Breast epithelium (tissue), 4 donors: ENCODE measurements around the gene LPGAT1. TPM values are rescaled to one million over a fixed set of nuclear protein-coding genes. Genes with fewer than 3 reads are reported as not detected.

Source experiments
- DNase-seq, 2 donors: peaks; one replicate each; pipeline ENCODE4 v3.0.0-alpha.2; 2019; ENCODE audit warnings: low spot score in 2 of 2
- H3K27ac ChIP-seq, 2 donors: fragments of 200-600 bp; sonication (generic) in 1 of 2; one replicate each; pipeline ENCODE4 v1.5.1; 2016 to 2019; ENCODE audit warnings: mild to moderate bottlenecking in 1 of 2
- H3K27me3 ChIP-seq, 2 donors: fragments of 200-600 bp; sonication (generic) in 1 of 2; one replicate each; pipeline versions ENCODE4 v1.5.1 to v1.6.0; 2017 to 2019; ENCODE audit warnings: control low read depth in 1 of 2, mild to moderate bottlenecking in 1 of 2
- H3K36me3 ChIP-seq: fragments of 200-600 bp; one replicate; pipeline ENCODE4 v1.5.1; 2019
- H3K4me1 ChIP-seq, 2 donors: fragments of 200-600 bp; sonication (generic); one replicate each; pipeline ENCODE4 v1.5.1; 2016 to 2019; ENCODE audit warnings: control low read depth in 1 of 2
- H3K4me3 ChIP-seq, 3 donors: fragments of 200-600 bp; sonication (generic); 1 replicate in 2 of 3; 2 replicates in 1 of 3; pipeline ENCODE4 v1.5.1; 2016 to 2019; ENCODE audit warnings: mild to moderate bottlenecking in 3 of 3, moderate library complexity in 2 of 3
- H3K9me3 ChIP-seq, 2 donors: fragments of 200-600 bp; sonication (generic) in 1 of 2; one replicate each; pipeline ENCODE4 v1.5.1; 2016 to 2019; ENCODE audit warnings: control low read depth in 1 of 2
- CTCF ChIP-seq, 3 donors: fragments of 450-650 bp; IDR thresholded peaks; one replicate each; pipeline ENCODE4 v1.5.1; 2016 to 2017; ENCODE audit warnings: antibody characterized with exemption in 3 of 3, mild to moderate bottlenecking in 3 of 3, moderate library complexity in 3 of 3
- POLR2A ChIP-seq: fragments of 450-650 bp; IDR thresholded peaks from one replicate; pipeline ENCODE4 v1.6.1; 2016; ENCODE audit warnings: antibody characterized with exemption, mild to moderate bottlenecking, moderate library complexity
- POLR2AphosphoS5 ChIP-seq, 3 donors: sonication (generic); formaldehyde crosslinking; IDR thresholded peaks; one replicate each; pipeline ENCODE4 v1.6.1; 2017; ENCODE audit warnings: antibody characterized with exemption in 3 of 3
- intact Hi-C: fragments of 100-400 bp; cut with DNase I; formaldehyde crosslinking; loops from one replicate; pipeline ENCODE4 v1.15.1; 2023; ENCODE audit warnings: low total_unique reads
- total RNA-seq, 3 donors: library from RNA; depleted of rRNA; stranded (reverse); fragments of >200 nt; gene quantifications; one replicate each; pipeline ENCODE4 v1.1.0, GENCODE V29; 2016

The LPGAT1 gene
- total RNA-seq, 3 donors from 2014 or later = 39.0 to 61.1 (median 43.5) TPM

GRCh38 chr1:211713231-211713630, 117.3 kb downstream of the LPGAT1 start:
- no peaks in the 10 kb centered on the region for H3K27me3 ChIP-seq

GRCh38 chr1:211711315-211711705, 119.3 kb downstream of the LPGAT1 start:
- no peaks in the 10 kb centered on the region for H3K4me1 ChIP-seq
- TF ChIP-seq CTCF (IDR thresholded peaks at IDR 0.05) (no peak), POLR2A (no peak), POLR2AphosphoS5 (IDR thresholded peaks at IDR 0.05) (no peak)
- H3K36me3 ChIP-seq = no peaks in the 10 kb centered on the region
- no peak for DNase-seq
- intact Hi-C loops = no loop called here
- H3K27me3 ChIP-seq = no peaks in the 10 kb centered on the region
- no peak overlapping the region for H3K27ac ChIP-seq
- H3K9me3 ChIP-seq = no peaks in the 10 kb centered on the region
- H3K4me3 ChIP-seq = no peak overlapping the region

More at GRCh38 chr1:211713231-211713630, 117.3 kb downstream of the LPGAT1 start:
- no peaks in the 10 kb centered on the region for H3K9me3 ChIP-seq
- no peak overlapping the region for H3K4me3 ChIP-seq
- no peak for DNase-seq
- no peak overlapping the region for H3K27ac ChIP-seq
- TF ChIP-seq POLR2AphosphoS5 (IDR thresholded peaks at IDR 0.05) (no peak), CTCF (IDR thresholded peaks at IDR 0.05) (no peak), POLR2A (no peak)
- no peaks in the 10 kb centered on the region for H3K4me1 ChIP-seq
- intact Hi-C loops = no loop called here
- H3K36me3 ChIP-seq = no peaks in the 10 kb centered on the region

- Histone ChIP-seq H3K27me3 (no peaks in the 10 kb centered on the region), H3K4me1 (no peaks in the 10 kb centered on the region), H3K36me3 (no peaks in the 10 kb centered on the region), H3K4me3 (no peak overlapping the region), H3K9me3 (no peaks in the 10 kb centered on the region), H3K27ac (no peak overlapping the region)
- intact Hi-C loops = no loop called here
- DNase-seq = no peak
- no peak for TF ChIP-seq CTCF (IDR thresholded peaks at IDR 0.05)
- TF ChIP-seq POLR2A = no peak
Measured at GRCh38 chr1:211710566-211711314, 119.8 kb downstream of the LPGAT1 start.

- no peak for DNase-seq
- Histone ChIP-seq H3K36me3 (no peaks in the 10 kb centered on the region), H3K4me1 (no peaks in the 10 kb centered on the region), H3K9me3 (no peaks in the 10 kb centered on the region), H3K27ac (no peak overlapping the region), H3K27me3 (no peaks in the 10 kb centered on the region), H3K4me3 (no peak overlapping the region)
- TF ChIP-seq POLR2A (no peak), CTCF (IDR thresholded peaks at IDR 0.05) (no peak), POLR2AphosphoS5 (IDR thresholded peaks at IDR 0.05) (no peak)
- intact Hi-C loops = no loop called here
Measured at GRCh38 chr1:211708926-211709325, 121.6 kb downstream of the LPGAT1 start.

- TF ChIP-seq POLR2A = no peak
- no peak for TF ChIP-seq CTCF (IDR thresholded peaks at IDR 0.05)
- no peak for TF ChIP-seq POLR2AphosphoS5 (IDR thresholded peaks at IDR 0.05)
- H3K27ac ChIP-seq = no peak overlapping the region
- H3K36me3 ChIP-seq = no peaks in the 10 kb centered on the region
- intact Hi-C loops = no loop called here
- no peak overlapping the region for H3K4me3 ChIP-seq
- no peaks in the 10 kb centered on the region for H3K27me3 ChIP-seq
- DNase-seq = no peak
- no peaks in the 10 kb centered on the region for H3K4me1 ChIP-seq
- H3K9me3 ChIP-seq = no peaks in the 10 kb centered on the region
Measured at GRCh38 chr1:211708006-211708405, 122.6 kb downstream of the LPGAT1 start.
